Kidney (tissue), 14 donors: ENCODE data around the gene SETD5. TPM values are rescaled to one million over a fixed set of nuclear protein-coding genes. Genes with fewer than 3 reads are reported as not detected.

Experiments used
- DNase-seq, 5 donors: peaks; one replicate each; pipeline ENCODE4 v3.0.0-alpha.2; 2013 to 2020
- FAIRE-seq: peaks from 2 replicates; lab custom pipeline; 2012; peaks lifted over from hg19 to GRCh38; lab: Jason Lieb, UNC
- H3K27ac ChIP-seq, 2 donors: one replicate each; pipeline ENCODE4 v1.7.0; 2013; ENCODE audit warnings: low read depth in 2 of 2, low read length in 2 of 2, inconsistent platforms in 1 of 2
- H3K27me3 ChIP-seq: one replicate; pipeline ENCODE4 v1.7.1; 2013; ENCODE audit warnings: low read length, inconsistent platforms; ENCODE audit not compliant: control insufficient read depth, insufficient read depth
- H3K36me3 ChIP-seq, 3 donors: one replicate each; pipeline versions ENCODE4 v1.7.0 to v1.7.1; 2013; ENCODE audit warnings: low read length in 3 of 3, control low read depth in 1 of 3, inconsistent platforms in 1 of 3; ENCODE audit not compliant: insufficient read depth in 3 of 3, control insufficient read depth in 2 of 3
- H3K4me1 ChIP-seq, 3 donors: one replicate each; pipeline versions ENCODE4 v1.7.0 to v1.7.1; 2013; ENCODE audit warnings: low read length in 3 of 3, inconsistent platforms in 1 of 3, low read depth in 1 of 3; ENCODE audit not compliant: control insufficient read depth in 2 of 3, insufficient read depth in 2 of 3
- H3K4me3 ChIP-seq, 3 donors: one replicate each; pipeline versions ENCODE4 v1.7.0 to v1.8.1; 2013; ENCODE audit warnings: low read length in 3 of 3, control low read depth in 1 of 3, inconsistent platforms in 1 of 3
- H3K9ac ChIP-seq, 3 donors: one replicate each; pipeline versions ENCODE4 v1.7.0 to v1.7.1; 2013; ENCODE audit warnings: low read length in 3 of 3, control low read depth in 1 of 3, inconsistent platforms in 1 of 3
- H3K9me3 ChIP-seq, 3 donors: one replicate each; pipeline versions ENCODE4 v1.7.0 to v1.7.1; 2013; ENCODE audit warnings: low read length in 3 of 3, control low read depth in 1 of 3, inconsistent platforms in 1 of 3; ENCODE audit not compliant: control insufficient read depth in 2 of 3, insufficient read depth in 1 of 3
- CTCF ChIP-seq: IDR thresholded peaks from 3 replicates; pipeline ENCODE4 v1.5.1; 2012; ENCODE audit warnings: mild to moderate bottlenecking, moderate library complexity, borderline replicate concordance; ENCODE audit not compliant: insufficient read depth; ENCODE audit errors: extremely low read depth
- intact Hi-C: fragments of 100-400 bp; cut with DNase I; formaldehyde crosslinking; loops from one replicate; pipeline ENCODE4 v1.11.1; 2022
- polyA plus RNA-seq: library from polyadenylated mRNA; stranded (reverse); fragments of 350-450 nt; fragmentation: Illumina TruSeq; extraction: RNeasy Lipid Tissue Mini Kit (QIAGEN cat#74804); gene quantifications from one replicate; pipeline ENCODE4 v1.2.3, GENCODE V29; 2014; ENCODE audit warnings: low read depth, low replicate concordance; ENCODE audit not compliant: insufficient read depth
- total RNA-seq: library from RNA; stranded (reverse); fragmentation: NEBNext Ultra II Directional; extraction: Animal tissue kit (Norgen Biotek cat#: 25700); gene quantifications from one replicate; pipeline ENCODE4 v1.2.1, GENCODE V29; 2021
- donor health status: control.
- donor health status: control.
- donor health status: control.
- donor health status: control.
- donor health status: control.
- donor health status: DM: yes; HTN: yes; CAD: no.
- donor health status: Normal renal cell carcinoma (clear cell type).

The SETD5 gene
- total and polyA plus RNA-seq, 2 donors from 2014 or later = 12.1 to 112 TPM

- no peaks in the 10 kb centered on the region for H3K27me3 ChIP-seq
- no peak for TF ChIP-seq CTCF
- no peaks in the 10 kb centered on the region for H3K9me3 ChIP-seq
- H3K9ac ChIP-seq = no peak overlapping the region
- FAIRE-seq (no peak), DNase-seq (no peak)
- intact Hi-C loops = no loop called here
- H3K4me1 ChIP-seq = no peaks in the 10 kb centered on the region
- H3K4me3 ChIP-seq = no peak overlapping the region
- H3K36me3 ChIP-seq = peaks cover 22 to 72% (median 35%) of the 10 kb centered on the region in 3 donors
- no peak overlapping the region for H3K27ac ChIP-seq
These were observed 13.1 kb upstream of the SETD5 start for GRCh38 chr3:9384141-9384828.

- no peak for TF ChIP-seq CTCF
- no peak for FAIRE-seq
These were observed 12.0 kb upstream of the SETD5 start for GRCh38 chr3:9385187-9386077.

GRCh38 chr3:9386078-9386459 lies 11.3 kb upstream of the SETD5 start:
- Histone ChIP-seq H3K9ac (no peak overlapping the region), H3K27me3 (no peaks in the 10 kb centered on the region), H3K27ac (no peak overlapping the region), H3K9me3 (no peaks in the 10 kb centered on the region), H3K4me3 (no peak overlapping the region), H3K4me1 (peaks cover 0 to 2% (median 0%) of the 10 kb centered on the region in 3 donors), H3K36me3 (peaks cover 30 to 78% (median 45%) of the 10 kb centered on the region in 3 donors)
- intact Hi-C loops = no loop called here
- no peak for TF ChIP-seq CTCF
- DNase-seq (no peak), FAIRE-seq (no peak)

More at GRCh38 chr3:9385187-9386077, 12.0 kb upstream of the SETD5 start:
- no peak overlapping the region for H3K9ac ChIP-seq
- H3K36me3 ChIP-seq = peaks cover 24 to 75% (median 42%) of the 10 kb centered on the region in 3 donors
- no peaks in the 10 kb centered on the region for H3K9me3 ChIP-seq
- DNase-seq = no peak
- no peaks in the 10 kb centered on the region for H3K4me1 ChIP-seq
- H3K27me3 ChIP-seq = no peaks in the 10 kb centered on the region
- H3K27ac ChIP-seq = no peak overlapping the region
- no peak overlapping the region for H3K4me3 ChIP-seq
- intact Hi-C loops = no loop called here
